Measurements from ENCODE around the gene ZNF426.
"Not testable (repeated sequence)": the region's sequence is repeated elsewhere in the genome, so short reads cannot be mapped to it uniquely, and the experiment has no call there.

ZNF426 gene

DNA sequence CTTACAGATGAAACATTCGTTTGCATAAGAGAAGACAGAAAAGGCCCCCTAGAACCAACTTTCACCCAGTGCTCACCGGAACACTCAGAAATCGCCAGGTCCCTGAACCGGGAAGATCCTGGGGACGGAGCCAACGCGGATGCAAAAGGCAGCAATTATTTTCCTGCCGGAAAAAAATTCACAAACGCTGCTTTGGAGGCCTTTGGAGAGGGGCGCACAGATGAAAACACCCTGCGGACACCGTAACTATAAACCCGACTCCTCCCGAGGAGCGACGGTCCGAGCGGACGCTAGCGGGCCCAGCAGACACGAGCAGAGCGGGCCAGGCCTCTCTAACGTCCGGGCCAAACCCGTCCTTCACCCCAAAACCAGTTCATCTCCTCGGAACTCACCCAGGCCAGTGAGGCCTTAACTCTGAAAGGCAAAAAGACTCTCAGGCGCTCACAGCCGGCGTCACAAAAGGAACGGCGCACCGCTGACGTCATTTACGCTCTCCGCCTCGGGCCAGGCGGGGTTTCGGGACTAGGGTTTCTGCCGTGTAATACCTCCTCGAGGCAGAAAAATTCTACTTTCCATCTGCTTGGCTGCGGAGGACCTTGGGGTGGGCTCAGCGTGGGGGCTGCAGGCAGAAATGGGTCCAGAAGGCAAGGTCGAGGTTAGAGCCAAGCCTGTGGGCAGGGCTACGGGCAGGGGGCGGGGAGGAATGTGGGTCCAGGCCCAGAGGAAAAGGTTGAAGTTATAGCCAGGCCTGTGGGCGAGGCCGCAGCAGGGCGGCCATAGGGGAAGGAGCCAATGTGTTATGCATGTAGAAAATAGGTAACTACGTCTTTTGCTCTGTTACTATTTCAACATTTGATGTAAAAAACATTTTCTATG lies at the start of gene ZNF426:
Gene ZNF426, minus strand, starts transcription at position 463 of the 876 bp plus-strand sequence. CDS start 2,413 bp downstream, outside the sequence.
- DNase-seq, result peak; percentile 73

DNA sequence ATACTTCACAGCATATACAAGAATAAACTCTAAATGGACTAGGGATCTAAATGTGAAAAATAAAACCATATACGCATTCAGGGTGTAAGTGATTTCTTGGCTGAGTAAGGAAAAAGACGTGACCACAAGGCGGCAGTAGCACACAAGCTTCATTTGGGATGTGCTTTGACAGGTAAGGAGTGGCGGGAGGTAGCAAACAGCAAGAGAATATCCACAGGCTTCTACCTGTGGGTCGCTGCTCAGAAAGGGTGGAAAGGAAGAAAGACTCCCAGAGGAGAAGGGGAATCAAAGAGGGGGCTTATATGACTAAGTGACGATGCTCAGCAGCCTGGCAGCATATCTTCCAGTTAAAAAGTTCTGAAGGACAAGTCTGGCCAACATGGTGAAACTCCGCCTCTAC lies 48.3 kb upstream of the ZNF426 start:
- DNase-seq, result peak; percentile 9

DNA sequence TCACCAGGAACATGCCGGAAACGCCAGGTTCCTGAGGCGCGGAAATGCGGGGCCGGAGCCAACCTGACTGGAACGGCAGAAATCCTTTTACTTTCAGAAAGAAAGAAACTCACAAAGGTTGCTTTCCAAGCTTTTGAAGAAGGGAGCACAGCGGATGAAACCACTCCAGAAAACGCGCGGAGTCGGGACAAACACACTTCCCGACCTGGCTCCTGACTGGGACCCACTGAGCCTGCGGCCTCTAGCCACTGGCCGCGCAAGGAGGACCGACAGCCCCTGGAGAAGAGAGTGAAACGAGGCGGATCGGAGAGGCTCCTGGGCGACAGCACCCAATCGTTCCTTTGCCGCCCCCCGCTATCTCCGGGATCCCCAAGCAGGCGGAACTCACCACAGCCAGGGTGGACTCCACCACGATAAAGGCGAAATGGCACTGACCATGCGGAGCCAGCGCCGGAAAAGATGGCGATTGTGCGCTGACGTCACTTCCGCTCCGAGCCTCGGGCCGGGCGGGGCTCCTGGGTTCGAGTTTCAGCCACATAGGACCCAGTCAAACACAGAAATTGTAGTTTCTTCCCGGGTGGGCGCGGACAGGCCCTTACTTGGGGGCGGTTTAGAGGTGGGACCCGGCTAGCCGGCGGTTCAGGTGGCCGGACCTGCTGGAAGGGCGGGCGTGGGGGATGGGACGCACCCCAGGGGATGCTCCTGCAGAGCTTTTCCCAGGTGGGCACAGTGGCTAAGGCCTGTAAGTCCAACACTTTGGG lies 45.8 kb upstream of the ZNF426 start, which contains the start of gene ZNF121:
Gene ZNF121, minus strand, starts transcription at position 432 of the 761 bp plus-strand sequence. CDS start 16,407 bp downstream, outside the sequence.
- DNase-seq, result peak; percentile 83

DNA sequence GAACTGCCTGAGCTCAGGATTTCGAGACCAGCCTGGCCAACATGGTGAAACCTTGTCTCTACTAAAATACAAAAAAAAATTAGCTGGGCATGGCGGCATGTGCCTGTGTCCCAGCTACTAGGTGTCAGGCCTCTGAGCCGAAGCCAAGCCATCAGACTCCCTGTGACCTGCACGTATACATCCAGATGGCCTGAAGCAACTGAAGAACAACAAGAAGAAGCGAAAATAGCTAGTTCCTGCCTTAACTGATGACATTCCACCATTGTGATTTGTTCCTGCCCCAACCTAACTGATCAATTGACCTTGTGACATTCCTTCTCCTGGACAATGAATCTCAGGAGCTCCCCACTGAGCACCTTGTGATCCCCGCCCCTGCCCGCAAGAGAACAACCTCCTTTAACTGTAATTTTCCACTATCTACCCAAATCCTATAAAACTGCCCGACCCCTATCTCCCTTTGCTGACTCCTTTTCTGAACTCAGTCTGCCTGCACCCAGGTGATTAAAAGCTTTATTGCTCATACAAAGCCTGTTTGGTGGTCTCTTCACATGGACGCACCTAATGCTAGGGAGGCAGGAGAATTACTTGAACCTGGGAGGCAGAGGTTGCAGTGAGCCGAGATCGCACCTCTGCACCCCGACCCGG lies 43.8 kb upstream of the ZNF426 start:
- not testable (repeated sequence) for DNase-seq

DNA sequence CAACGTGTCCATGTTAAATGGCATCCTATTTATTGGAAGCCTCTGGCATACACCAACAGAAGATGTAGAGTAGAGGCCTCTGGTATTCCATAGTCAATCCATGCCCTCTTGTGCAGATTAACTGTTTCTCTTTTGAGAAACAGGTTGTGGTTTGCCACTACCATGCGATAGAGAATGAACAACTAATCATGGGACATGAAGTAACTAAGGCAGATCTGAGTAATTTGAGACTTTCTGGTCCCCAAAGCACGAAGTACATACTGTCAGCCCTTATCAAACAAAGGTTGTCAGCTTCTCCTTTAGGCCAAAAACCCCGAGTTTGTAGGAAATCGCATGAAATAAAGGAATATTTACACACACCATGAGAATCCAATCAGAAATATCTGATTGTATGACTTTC lies 42.3 kb upstream of the ZNF426 start:
- no peak for DNase-seq

DNA sequence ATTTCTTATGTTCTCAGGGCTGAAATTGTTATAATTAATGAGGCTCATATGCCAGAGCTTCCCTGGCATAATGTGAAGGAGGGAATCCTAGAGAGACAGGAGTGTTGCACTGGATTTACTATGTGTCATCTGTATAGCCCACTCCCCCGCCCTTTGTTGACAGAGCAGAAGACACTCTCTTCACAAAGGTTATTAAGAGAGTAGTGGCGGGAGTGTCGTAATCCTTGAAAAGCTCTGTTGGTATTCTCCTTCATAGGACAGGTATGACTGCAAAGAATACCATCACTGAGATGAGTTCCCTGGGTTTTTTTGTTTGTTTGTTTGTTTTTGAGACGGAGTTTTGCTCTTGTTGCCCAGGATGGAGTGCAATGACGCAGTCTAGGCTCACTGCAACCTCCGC lies 31.8 kb upstream of the ZNF426 start:
- DNase-seq, result no peak

DNA sequence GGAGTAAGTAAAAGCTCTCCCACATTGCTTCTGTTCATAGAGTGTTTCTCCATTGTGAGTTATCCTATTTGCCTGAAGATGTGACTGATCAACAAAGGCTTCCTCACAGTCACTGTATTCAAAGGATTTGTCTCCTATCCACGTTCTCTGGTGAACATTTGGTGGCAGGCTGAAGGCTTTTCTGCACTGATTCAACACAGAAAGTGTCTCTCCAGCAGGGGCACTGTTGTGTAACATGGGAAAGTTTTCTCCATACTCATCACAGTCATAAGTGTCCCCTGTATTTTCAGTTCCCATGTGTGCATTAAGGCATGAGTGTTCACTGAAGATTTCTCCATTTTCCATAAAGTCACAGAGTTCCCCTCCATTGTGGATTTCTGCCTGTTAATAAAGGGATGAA lies 28.3 kb upstream of the ZNF426 start:
- no peak for DNase-seq

DNA sequence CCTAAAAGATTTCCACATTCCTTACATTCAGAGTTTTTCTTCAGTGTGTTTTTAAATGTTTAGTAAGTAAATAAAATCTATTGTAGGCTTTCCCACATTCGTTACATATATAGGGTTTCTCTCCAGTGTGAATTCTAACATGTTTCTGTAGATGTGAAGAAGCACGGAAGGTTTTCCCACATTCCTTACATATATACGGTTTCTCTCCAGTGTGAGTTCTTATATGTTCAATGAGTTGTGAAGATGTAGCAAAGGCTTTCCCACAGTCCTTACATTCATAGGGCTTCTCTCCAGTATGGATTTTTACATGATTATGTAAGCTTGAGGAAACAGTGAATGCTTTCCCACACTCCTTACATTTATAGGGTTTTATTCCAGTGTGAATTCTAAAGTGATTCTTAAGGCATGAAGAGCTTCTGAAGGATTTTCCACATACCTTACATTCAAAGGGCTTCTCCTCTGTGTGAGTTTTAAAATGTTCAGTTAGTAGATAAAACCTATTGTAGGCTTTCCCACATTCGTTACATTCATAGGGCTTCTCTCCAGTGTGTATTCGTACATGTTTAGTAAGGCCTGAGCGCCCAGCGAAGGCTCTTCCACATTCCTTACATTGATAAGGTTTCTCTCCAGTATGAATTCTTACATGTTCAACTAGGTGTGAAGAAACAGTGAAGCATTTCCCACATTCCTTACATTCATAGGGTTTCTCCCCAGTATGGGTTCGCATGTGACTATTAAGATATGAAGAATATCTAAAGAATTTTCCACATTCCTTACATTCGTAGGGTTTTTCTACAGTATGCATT lies 27.7 kb upstream of the ZNF426 start:
- no peak for DNase-seq

DNA sequence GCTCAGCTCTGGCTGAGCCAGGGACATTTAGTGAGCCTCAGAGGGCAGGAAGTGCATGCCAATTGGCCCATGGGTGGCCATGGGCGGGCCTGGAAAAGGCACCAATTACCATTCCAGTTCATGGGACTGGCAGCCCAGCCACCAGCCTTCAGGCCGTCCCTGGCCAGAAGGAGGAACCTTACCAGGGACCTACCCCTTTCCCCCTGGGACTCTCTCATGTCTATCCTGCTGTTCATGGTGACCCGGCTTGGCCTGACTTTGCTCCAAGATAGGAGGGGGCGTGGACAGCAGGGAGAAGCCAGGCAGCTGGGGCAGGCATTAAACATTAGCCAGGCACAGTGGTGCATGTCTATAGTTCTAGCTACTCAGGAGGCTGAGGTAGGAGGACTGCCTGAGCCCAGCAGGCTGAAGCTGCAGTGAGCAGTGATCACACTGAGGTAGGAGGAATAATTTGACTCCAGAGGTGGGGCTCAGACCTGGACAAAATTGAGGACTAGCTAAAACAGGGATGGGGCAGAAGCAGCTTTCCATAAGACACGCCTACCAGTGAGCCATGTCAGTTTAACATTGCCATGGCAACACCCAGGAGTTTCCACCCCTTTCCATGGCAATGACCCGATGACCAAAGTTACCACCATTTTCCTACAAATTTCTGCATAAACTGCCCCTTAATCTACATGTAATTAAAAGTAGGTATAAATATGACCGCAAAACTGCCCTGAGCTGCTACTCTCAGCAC lies 14.3 kb upstream of the ZNF426 start:
- no peak for DNase-seq

DNA sequence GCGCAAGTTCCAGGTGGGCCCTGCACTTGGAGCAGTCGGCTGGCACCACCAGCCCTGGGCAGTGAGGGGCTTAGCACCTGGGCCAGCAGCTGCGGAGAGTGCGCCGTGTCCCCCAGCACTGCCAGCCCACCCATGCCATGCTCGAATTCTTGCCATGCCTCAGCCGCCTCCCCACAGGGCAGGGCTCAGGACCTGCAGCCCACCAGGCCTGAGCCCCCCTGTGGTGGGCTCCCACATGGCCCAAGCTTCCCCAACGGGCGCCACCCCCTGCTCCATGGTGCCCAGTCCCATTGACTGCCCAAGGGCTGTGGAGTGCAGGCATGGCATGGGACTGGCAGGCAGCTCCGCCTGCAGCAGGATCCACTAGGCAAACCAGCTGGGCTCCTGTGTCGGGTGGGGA lies 9.4 kb upstream of the ZNF426 start:
- no peak for DNase-seq

DNA sequence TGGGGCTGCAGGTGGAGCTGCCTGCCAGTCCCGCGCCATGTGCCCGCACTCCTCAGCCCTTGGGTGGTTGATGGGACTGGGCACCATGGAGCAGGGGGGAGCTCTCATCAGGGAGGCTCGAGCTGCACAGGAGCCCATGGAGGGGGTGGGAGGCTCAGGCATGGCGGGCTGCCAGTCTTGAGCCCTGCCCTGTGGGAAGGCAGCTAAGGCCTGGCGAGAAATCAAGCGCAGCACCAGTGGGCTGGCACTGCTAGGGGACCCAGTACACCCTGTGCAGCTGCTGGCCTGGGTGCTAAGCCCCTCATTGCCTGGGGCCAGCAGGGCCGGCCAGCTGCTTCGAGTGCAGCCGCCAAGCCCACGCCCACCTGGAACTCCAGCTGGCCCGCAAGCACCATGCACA lies 2.8 kb upstream of the ZNF426 start:
- not testable (repeated sequence) for DNase-seq

DNA sequence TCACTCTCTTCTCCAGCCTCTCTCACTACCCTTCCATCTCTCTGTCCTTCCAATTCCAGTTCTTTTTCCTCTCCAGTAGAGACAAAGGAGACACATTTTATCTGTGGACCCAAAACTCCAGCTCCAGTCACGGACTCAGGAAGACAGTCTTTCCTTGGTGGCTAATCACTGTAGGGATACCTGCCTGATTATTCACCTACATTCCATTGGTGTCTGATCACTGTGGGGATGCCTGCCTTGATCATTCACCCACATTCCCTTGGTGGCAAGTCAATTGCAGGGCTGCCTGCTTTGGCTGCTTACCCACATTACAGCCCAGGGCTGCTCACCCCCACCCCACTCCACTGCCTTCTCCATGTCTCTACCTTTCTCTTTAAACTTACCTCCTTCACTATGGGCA lies 1.5 kb upstream of the ZNF426 start:
- not testable (repeated sequence) for DNase-seq

DNA sequence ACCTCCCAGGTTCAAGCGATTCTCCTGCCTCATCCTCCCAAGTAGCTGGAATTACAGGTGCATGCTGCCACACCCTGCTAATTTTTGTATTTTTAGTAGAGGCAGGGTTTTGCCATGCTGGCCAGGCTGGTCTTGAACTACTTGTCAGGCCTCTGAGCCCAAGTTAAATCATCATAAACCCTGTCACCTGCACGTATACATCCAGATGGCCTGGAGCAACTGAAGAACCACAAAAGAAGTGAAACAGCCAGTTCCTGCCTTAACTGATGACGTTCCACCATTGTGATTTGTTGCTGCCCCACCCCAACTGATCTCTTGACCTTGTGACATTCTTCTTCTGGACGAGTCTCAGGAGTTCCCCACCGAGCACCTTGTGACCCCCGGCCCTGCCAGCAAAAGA lies 756 bp upstream of the ZNF426 start:
- not testable (repeated sequence) for DNase-seq

DNA sequence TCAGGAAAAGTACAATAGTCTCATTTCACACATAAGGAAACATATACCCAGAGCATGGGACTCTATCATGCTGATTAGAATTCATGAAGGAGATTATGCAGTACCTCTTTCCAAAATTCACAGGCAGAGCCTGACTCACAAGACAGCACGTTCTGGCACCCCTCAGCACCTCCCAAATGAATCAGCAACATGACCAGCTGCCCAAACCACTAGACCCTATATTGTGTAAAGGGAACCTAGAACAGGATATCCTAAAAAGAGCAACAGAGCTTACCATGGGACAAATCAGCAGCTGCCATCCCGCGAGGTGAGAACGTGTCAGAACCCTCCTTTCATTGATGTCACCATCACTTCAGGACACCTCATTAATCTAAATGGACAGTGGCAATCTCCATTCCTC lies 2.5 kb downstream of the ZNF426 start:
- DNase-seq, result no peak

DNA sequence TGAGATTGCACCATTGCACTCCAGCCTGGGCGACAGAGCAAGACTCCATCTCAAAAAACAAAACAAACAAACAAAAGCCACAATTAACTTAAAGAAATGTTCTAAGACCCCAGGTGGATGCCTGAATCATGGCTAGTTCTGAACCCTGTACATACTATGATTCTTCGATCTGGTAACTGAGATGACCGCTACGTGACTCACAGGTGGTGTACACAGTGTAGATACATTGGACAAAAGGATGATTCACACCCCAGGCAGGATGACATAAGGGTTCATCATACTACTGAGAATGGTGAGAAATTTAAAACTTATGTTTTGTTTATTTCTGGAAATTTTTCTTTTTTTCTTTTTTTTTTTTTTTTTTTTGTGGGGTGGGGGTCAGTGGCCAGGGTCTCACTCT lies 6.5 kb downstream of the ZNF426 start:
- DNase-seq, result no peak

DNA sequence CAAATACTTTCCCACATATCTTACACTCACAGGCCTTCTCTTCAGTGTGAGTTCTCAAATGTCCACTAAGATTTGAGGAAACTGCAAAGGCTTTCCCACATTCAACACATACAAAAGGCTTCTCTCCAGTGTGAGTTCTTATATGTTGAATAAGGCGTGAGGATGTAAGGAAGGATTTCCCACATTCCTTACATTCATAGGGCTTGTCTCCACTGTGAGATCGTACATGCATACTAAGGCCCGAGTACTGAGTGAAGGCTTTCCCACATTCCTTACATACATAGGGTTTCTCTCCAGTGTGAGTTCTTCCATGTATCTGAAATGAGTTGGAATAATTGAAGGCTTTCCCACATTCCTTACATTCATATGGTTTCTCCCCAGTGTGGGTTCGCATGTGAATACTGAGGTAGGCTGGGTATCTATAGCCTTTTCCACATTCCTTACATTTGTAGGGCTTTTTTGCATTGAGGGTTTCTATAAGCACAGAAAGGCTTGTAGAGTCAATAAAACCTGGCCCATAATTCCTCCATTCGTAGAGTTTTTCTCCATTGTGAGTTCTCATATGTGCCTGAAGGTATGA lies 9.6 kb downstream of the ZNF426 start:
- no peak for DNase-seq

DNA sequence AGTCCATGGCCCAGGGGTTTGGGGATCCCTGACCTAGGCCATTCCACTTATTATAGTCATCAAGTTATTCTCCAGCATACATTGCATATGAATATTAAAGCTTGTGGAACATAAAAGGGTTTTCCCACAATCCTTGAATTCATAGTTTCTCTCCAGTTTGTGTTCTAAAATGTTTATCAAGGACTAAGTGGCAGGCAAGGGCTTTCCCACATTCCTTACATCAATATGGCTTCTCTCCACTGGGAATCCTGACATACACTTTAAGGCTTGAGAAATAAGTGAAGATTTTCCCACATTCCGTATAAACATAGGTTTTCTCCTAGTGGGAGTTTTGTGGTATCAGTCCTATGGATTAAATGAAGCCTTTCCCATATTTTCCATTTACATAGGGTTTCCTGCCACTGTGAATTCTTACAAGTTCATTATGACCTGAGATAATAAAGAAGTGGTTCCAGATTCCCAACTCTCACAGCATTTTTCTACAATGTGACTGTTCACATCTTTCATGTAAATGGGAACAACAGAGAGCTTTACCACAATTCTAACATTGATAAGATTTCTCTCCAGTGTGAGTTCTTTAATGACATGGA lies 14.5 kb downstream of the ZNF426 start:
- no peak for DNase-seq

DNA sequence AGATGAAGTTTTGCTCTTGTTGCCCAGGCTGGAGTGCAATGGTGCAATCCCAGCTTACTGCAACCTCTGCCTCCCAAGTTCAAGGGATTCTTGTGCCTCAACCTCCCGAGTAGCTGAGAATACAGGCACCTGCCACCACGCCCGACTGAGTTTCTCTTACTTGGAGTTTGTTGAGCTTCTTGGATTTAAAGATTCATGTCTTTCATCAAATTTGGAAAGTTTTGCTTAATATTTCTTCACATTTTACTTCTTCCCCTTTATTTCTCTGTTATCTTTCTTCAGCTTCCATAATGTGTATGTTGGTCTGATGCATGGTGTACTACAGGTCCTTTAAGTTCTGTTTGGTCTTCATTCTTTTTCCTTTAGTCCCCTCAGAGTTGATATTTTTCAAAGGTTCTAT lies 31.2 kb downstream of the ZNF426 start:
- no peak for DNase-seq

DNA sequence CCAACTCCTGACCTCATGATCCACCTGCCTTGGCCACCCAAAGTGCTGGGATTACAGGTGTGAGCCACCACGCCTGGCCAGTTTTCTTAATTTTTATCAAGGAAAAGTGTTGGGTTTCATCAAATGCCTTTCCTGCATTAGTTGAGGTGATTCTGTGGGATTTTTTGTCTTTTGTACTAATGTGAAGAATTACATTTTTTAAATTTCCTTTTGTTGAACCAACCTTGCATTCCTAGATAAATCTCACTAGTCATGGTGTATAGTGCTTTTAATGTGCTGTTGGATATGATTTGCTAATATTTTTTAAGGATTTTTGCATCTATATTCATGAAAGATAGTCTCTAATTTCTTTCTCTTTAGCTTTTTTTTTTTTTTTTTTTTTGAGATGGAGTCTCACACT lies 37.6 kb downstream of the ZNF426 start:
- no peak for DNase-seq

DNA sequence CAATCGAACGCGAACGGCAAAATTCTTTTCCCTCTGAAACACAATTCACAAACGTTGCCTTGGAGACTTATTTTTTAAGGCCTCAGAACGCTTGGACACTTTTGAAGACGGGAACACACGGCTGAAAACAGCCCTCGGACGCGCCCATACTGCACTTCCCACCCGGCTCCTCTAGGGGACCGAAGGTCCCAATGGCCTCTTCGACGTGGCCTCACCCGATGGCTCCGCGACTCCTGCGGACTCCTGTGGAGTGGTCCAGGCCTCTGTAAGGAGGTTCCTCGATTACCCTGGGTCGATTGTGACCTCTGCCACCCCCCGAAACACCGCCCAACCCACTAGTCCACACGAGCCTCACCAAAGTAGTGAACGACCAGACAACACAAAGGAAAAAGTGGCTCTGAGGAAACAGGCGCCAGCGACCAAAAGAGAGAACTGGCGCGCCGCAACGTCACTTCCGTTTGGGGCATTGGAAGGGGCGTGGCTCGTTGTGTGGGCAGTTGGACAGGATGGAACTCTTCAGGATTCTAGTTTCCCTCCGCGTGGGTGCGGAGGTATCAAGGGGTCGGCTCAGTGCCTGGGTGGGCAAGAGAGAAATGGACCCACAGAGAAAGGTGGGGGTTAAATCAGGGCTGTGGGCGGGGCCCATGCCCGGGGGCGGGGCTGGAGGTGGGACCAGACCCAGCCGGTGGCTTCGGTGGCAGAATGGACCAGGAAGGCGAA lies 40.1 kb downstream of the ZNF426 start, which contains the start of gene ZNF560:
Gene ZNF560, minus strand, starts transcription at position 434 of the 720 bp plus-strand sequence. CDS start 23,303 bp downstream, outside the sequence.
- no peak for DNase-seq
